ENCODE results near the gene MILR1.

The MILR1 gene

DNA sequence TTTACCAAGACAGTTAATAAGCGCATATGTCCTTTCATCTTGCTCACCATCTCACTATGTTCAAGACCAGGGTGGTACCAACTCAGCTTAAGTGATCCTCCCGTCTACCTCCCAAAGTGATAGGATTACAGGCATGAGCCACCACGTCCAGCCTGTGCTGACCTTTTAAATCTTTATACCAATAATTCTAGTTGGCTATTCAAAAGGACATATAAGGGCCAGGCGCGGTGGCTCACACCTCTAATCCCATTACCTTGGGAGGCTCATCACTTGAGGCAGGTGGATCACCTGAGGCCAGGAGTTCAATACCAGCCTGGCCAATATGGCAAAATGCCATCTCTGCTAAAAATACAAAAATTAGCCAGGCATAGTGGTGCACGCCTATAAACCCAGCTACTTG lies 60.3 kb downstream of the MILR1 start:
- CTCF ChIA-PET = interaction anchor here (0.9 to 1.1 kb wide), 2 partner anchors 17 to 18 kb away, joined by 3 read pairs; no protein-coding TSS in a partner anchor
- TF ChIP-seq L3MBTL2 (conservative IDR thresholded peaks at IDR 0.05) (no peak), SUZ12 (IDR thresholded peaks at IDR 0.05) (no peak), HDGF (IDR thresholded peaks at IDR 0.05; ENCODE audit: borderline replicate concordance) (no peak), ZNF384 (IDR thresholded peaks at IDR 0.05) (no peak), SP1 (IDR thresholded peaks at IDR 0.05) (no peak), TARDBP (IDR thresholded peaks at IDR 0.05) (no peak), CTBP1 (IDR thresholded peaks at IDR 0.05; ENCODE audit: borderline replicate concordance) (no peak), ELF4 (IDR thresholded peaks at IDR 0.05) (no peak), FOXM1 (IDR thresholded peaks at IDR 0.05; ENCODE audit: borderline replicate concordance) (no peak), FOXK2 (IDR thresholded peaks at IDR 0.05) (no peak)
- TF ChIP-seq, protein P1, sequence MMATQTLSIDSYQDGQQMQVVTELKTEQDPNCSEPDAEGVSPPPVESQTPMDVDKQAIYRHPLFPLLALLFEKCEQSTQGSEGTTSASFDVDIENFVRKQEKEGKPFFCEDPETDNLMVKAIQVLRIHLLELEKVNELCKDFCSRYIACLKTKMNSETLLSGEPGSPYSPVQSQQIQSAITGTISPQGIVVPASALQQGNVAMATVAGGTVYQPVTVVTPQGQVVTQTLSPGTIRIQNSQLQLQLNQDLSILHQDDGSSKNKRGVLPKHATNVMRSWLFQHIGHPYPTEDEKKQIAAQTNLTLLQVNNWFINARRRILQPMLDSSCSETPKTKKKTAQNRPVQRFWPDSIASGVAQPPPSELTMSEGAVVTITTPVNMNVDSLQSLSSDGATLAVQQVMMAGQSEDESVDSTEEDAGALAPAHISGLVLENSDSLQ (IDR thresholded peaks at IDR 0.05) = no peak
- no peak for DNase-seq (ENCODE audit: extremely low spot score)
- POLR2A ChIA-PET = no interaction called here

DNA sequence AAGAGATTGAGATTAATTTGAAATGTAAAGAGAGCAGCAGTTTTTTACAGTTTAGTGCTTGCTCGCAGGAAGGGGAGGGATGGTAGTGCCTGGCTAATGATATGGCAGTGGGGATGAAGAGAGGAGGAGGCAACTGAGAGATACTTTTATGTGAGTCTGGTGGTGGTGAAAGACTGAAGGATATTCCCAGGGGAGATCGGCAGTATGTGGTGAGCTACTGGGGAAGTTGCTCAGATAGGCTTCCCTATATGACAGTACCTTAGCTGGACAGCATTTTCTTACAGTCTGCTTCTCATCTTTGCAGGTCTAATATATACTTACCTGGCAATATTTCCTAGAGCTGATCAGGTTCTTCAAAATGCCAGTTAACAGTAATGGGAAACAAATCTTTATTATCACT lies 66.5 kb downstream of the MILR1 start:
- no peak for TF ChIP-seq ZNF384 (IDR thresholded peaks at IDR 0.05)
- TF ChIP-seq ARNT (IDR thresholded peaks at IDR 0.05) = no peak
- no peak for TF ChIP-seq SP1 (IDR thresholded peaks at IDR 0.05)
- no peak for TF ChIP-seq SUZ12 (IDR thresholded peaks at IDR 0.05)
- no peak for TF ChIP-seq ELF4 (IDR thresholded peaks at IDR 0.05)
- TF ChIP-seq CTBP1 (IDR thresholded peaks at IDR 0.05; ENCODE audit: borderline replicate concordance) = no peak
- no peak for TF ChIP-seq FOXA1 (IDR thresholded peaks at IDR 0.05)
- TF ChIP-seq NFRKB (IDR thresholded peaks at IDR 0.05) = no peak
- TF ChIP-seq FOXM1 (IDR thresholded peaks at IDR 0.05; ENCODE audit: borderline replicate concordance) = no peak
- TF ChIP-seq FOXK2 (IDR thresholded peaks at IDR 0.05) = no peak
- TF ChIP-seq, protein P1 (IDR thresholded peaks at IDR 0.05) = no peak
- TF ChIP-seq LEF1 (IDR thresholded peaks at IDR 0.05; ENCODE audit: borderline replicate concordance) = no peak
- TF ChIP-seq L3MBTL2 (conservative IDR thresholded peaks at IDR 0.05) = no peak
- TF ChIP-seq BHLHE40 (IDR thresholded peaks at IDR 0.05; ENCODE audit: borderline replicate concordance) = no peak
- TF ChIP-seq TARDBP (IDR thresholded peaks at IDR 0.05) = no peak
- no peak for TF ChIP-seq HDGF (IDR thresholded peaks at IDR 0.05; ENCODE audit: borderline replicate concordance)
- POLR2A ChIA-PET = interaction anchor here (1.7 to 2.0 kb wide), 2 partner anchors 9 to 10 kb away, joined by 10 to 15 read pairs; partner anchors contain the start of genes CEP95 and DDX5
- no peak for DNase-seq (ENCODE audit: extremely low spot score)
- CTCF ChIA-PET = no interaction called here

- CTCF ChIA-PET = no interaction called here
These were observed 66.9 kb downstream of the MILR1 start for GRCh38 chr17:64515829-64516228.

More at GRCh38 chr17:64515829-64516228, 66.9 kb downstream of the MILR1 start:
- no peak for DNase-seq (ENCODE audit: extremely low spot score)
- POLR2A ChIA-PET = interaction anchor here (1.7 to 2.0 kb wide), 2 partner anchors 9 to 11 kb away, joined by 10 to 15 read pairs; partner anchors contain the start of genes CEP95 and DDX5
- TF ChIP-seq NFRKB (IDR thresholded peaks at IDR 0.05) = no peak
- TF ChIP-seq FOXA1 (IDR thresholded peaks at IDR 0.05) = no peak
- TF ChIP-seq FOXM1 (IDR thresholded peaks at IDR 0.05; ENCODE audit: borderline replicate concordance) = no peak
- TF ChIP-seq HDGF (IDR thresholded peaks at IDR 0.05; ENCODE audit: borderline replicate concordance) = no peak
- TF ChIP-seq SP1 (IDR thresholded peaks at IDR 0.05) = no peak
- no peak for TF ChIP-seq ELF4 (IDR thresholded peaks at IDR 0.05)
- no peak for TF ChIP-seq FOXK2 (IDR thresholded peaks at IDR 0.05)
- no peak for TF ChIP-seq ARNT (IDR thresholded peaks at IDR 0.05)
- no peak for TF ChIP-seq LEF1 (IDR thresholded peaks at IDR 0.05; ENCODE audit: borderline replicate concordance)
- no peak for TF ChIP-seq L3MBTL2 (conservative IDR thresholded peaks at IDR 0.05)
- no peak for TF ChIP-seq SUZ12 (IDR thresholded peaks at IDR 0.05)
- TF ChIP-seq CTBP1 (IDR thresholded peaks at IDR 0.05; ENCODE audit: borderline replicate concordance) = no peak
- TF ChIP-seq ZNF384 (IDR thresholded peaks at IDR 0.05) = no peak
- TF ChIP-seq, protein P1 (IDR thresholded peaks at IDR 0.05) = no peak
- no peak for TF ChIP-seq TARDBP (IDR thresholded peaks at IDR 0.05)
- TF ChIP-seq BHLHE40 (IDR thresholded peaks at IDR 0.05; ENCODE audit: borderline replicate concordance) = no peak

Measured in HEK293T (cell line).